Inflammatory macrophage (primary cell): ENCODE results near the gene PPM1L.
"Not testable (repeated sequence)": the region's sequence is repeated elsewhere in the genome, so short reads cannot be mapped to it uniquely, and the experiment has no call there.

Source experiments
- DNase-seq, 2 donors: peaks; one replicate each; pipeline ENCODE4 v3.0.0-alpha.2; 2020 to 2022

PPM1L gene

GRCh38 chr3:160941885-160942494, 186.0 kb downstream of the PPM1L start:
- DNase-seq = peak; percentile 77 to 85

GRCh38 chr3:160943996-160944395, 188.0 kb downstream of the PPM1L start:
- no peak for DNase-seq

GRCh38 chr3:160945336-160945735, 189.3 kb downstream of the PPM1L start:
- no peak for DNase-seq

GRCh38 chr3:160948273-160948672, 192.2 kb downstream of the PPM1L start:
- DNase-seq = no peak

GRCh38 chr3:160949460-160949859, 193.4 kb downstream of the PPM1L start:
- no peak for DNase-seq

DNA sequence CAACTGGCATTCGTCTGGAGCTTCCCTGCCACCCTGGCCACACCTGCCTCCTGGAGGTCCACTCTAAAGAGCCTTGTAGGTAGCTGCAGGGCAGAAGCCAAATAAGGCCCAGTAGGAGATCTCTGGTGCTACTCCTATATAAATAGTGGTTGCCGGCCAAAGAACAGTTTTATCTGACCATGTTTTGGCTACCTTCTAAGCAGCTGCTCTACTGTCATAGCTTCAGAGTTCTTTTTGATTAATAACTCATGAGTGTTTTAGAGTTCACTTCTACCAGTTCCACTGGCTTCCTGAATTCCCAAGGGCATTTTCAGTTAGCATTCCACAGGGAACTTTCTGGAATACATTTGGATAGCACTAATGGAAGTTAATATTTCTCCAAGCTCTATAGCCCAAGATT, 194.5 kb downstream of the PPM1L start:
- no peak for DNase-seq

DNA sequence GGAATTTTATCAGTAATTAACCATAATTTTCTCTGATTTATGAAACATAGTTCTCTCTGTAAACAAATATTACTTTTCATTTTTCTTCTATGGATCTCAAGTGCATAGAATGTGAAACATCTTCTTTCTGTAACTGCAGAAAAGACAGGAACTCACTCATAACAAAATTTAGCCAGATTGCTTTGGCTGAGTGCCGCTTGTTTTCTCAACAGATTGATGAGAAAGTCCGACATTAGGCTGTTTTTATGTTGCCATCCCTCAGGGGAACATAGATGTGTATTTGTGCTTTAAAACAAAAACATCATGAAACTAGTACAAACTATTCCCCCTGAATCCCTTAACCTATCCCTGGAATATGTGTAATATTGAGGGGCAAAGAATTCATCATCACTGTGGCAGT, 194.9 kb downstream of the PPM1L start:
- no peak for DNase-seq

DNA sequence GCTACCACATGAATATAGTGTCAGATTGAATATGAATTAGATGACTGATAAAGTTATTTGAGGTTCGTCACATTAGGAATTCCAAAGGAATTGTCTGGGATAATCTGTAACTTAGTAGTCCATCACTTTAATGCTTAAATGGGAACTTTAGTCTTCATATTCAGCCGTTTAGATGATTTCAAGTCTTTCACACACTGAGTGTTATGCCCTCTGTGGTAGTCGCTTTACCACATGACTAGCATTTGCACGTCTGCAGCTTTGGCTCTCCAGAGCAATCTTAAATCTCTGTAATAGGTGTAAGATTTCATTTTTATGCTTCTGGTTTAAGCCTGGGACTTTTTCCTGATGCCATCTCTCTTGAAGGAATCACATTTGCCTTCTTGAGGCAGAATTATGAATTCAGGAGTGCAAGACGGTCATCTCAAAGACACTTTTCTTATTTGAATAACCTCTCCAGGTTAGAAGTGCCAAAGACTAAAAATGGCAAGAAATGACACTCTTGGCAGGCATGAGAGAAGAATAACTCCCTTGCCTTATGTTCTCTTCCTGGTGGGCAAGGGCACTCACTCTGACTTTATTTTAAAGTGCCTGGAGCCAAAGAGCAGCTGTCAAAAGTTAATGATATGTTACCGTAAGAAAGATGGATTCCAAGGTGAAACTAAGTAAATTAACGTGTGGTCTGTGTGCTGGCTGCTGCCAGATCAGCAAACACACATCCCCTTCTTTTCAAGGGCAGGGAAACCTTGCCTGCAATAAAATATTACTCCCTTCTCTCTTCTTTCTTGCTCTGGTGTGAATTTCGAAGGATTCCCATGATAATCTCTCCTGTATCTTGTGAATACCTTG, 195.8 kb downstream of the PPM1L start:
- DNase-seq = no peak

GRCh38 chr3:160953686-160954085, 197.7 kb downstream of the PPM1L start:
- no peak for DNase-seq

- DNase-seq = peak; percentile 14 to 55
Measured at GRCh38 chr3:160956785-160957184, 200.8 kb downstream of the PPM1L start.

DNA sequence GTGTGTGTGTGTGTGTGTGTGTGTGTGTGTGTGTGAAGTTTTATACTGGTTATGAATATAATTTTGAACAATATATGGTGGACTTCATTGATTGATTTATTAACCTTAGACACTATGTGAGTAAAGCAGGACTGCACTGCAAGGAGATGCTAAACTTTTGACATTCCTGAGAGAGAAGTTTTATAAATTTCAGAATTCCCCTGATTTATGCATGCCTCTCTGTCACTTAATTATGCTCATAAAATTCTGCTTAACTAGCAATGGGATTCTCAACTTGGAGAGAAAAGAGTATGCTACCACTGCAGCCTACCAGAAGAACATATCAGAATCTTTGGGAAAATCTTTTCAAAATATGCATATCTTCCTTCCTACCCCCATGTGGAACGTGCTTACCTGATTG, 204.5 kb downstream of the PPM1L start:
- DNase-seq = no peak

GRCh38 chr3:160963949-160964348, 207.9 kb downstream of the PPM1L start:
- no peak for DNase-seq

- DNase-seq = no peak
Measured at GRCh38 chr3:160968761-160969160, 212.7 kb downstream of the PPM1L start.

GRCh38 chr3:160973067-160973809, 217.2 kb downstream of the PPM1L start:
- peak in 1 of 2 donors; percentile 24 for DNase-seq

DNA sequence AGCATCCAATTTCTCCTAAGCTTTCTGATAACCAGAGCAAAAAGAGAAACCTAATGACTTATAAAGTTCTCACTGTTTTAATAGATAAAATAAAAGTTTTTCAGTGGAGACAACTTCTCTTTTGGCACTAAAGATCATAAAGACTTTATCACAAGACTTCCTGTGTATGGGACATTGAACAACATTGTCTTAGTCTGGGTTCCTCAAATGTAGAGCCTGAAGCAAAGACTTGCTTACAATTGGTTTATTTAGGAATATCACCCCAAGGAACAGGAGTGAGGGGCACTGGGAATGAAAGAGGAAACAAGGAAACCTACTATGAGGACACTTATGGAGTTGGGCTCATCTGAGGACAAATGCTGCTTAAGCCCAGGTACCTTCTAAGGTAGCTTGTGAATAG, 221.7 kb downstream of the PPM1L start:
- DNase-seq = peak; percentile 32 to 67

GRCh38 chr3:160980740-160981139, 224.7 kb downstream of the PPM1L start:
- DNase-seq = peak; percentile 14 to 44

GRCh38 chr3:160981217-160981938, 225.3 kb downstream of the PPM1L start:
- DNase-seq = peak; percentile 92 to 98

DNA sequence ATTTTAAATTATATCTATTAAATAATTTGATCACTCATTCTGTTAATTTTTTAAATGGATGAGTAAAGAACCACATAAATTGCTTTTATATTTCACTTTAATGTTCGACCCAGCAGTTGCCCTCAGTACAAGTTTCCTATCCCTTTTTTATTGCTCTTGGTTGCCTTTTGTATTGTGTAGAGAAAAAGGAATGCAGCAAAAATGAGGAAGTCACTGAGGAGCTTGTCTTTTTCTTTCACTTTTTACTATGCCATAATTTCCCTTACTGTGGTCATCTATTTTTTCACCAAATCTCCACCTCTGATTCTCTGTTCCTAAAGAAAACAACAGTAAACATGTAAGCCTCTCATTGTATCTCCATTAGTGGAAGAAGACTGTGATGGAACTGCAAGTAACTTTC, 226.5 kb downstream of the PPM1L start:
- DNase-seq = peak; percentile 13 to 51

GRCh38 chr3:160983900-160984299, 227.9 kb downstream of the PPM1L start:
- not testable (repeated sequence) for DNase-seq

DNA sequence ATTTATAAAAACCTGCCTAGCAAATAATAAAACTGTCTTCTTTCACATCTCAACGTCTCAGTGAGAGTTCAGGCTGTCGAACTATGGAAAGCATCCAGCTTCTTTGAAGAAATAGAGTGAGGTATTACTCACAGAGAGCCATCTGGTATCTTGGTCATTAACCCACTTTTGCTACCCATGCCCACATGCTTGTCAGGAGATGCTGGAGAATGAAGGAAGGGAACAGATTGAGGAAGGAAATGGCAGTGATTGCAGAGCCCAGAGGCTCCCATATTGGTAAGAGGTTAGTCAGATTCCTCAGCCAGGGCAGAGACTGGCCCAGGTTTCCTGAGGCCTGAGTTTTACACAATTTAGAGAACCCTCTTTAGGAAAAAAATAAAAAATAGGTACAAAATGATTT, 230.0 kb downstream of the PPM1L start:
- DNase-seq = peak; percentile 70 to 75

GRCh38 chr3:160987982-160988964, 232.2 kb downstream of the PPM1L start:
- no peak for DNase-seq

GRCh38 chr3:160990446-160990845, 234.4 kb downstream of the PPM1L start:
- no peak for DNase-seq
